ENCODE measurements around the gene TLR9. TPM values are rescaled to one million over a fixed set of nuclear protein-coding genes. Genes with fewer than 3 reads are reported as not detected.

The TLR9 gene
- polyA plus RNA-seq, 1 experiment, result 0.07 TPM

DNA sequence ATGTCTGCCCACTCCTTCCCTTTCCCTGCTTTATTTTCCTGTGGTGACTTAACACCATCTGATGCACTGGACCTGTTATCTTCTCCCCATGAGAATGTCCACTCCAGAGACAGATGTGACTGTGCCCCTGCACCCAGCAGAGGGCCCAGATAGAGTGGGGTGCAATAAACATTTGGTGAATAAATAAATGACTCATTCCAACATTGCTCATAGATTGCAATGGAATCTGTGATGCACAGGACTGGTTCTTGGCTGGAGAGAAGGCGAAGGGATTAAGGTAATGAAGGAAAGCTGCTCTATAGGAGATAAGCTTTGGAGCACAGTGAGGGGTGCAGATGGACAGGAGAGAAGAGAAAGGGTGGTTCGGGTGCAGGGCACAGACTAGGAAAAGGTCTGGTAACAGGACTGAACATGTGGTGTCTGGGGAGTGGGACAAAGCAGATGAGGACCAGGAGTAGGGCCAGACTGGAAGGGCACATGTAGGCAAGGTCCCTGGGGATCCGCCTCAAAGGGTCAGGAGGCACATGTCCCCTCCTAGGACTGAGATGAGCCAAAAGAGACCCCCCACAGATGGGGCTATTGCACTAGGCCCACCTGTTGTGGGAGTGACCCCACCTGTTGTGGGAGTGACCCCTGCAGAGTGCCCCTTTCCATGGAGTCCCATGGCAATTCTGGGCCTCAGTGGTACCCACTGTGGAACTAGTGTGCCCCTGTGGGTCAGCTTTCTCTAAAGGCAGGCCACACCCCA, 53.8 kb downstream of the TLR9 start:
- CTCF ChIA-PET, result interaction anchor here (1.0 to 2.0 kb wide), 5 partner anchors 9 to 17 kb away, joined by 3 to 7 read pairs (median 5); partner anchors contain the start of gene POC1A
- TF ChIP-seq, protein P1, sequence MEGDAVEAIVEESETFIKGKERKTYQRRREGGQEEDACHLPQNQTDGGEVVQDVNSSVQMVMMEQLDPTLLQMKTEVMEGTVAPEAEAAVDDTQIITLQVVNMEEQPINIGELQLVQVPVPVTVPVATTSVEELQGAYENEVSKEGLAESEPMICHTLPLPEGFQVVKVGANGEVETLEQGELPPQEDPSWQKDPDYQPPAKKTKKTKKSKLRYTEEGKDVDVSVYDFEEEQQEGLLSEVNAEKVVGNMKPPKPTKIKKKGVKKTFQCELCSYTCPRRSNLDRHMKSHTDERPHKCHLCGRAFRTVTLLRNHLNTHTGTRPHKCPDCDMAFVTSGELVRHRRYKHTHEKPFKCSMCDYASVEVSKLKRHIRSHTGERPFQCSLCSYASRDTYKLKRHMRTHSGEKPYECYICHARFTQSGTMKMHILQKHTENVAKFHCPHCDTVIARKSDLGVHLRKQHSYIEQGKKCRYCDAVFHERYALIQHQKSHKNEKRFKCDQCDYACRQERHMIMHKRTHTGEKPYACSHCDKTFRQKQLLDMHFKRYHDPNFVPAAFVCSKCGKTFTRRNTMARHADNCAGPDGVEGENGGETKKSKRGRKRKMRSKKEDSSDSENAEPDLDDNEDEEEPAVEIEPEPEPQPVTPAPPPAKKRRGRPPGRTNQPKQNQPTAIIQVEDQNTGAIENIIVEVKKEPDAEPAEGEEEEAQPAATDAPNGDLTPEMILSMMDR (IDR thresholded peaks at IDR 0.05; ENCODE audit: insufficient read depth, low read depth, low read length), result peak; percentile 34
- H3K4me3 ChIP-seq (ENCODE audit: low read depth, low read length), result no peak overlapping the region
- H3K27me3 ChIP-seq (ENCODE audit: control insufficient read depth, insufficient read depth, low read length), result peaks cover 2% of the 10 kb centered on the region; the same call in 1 of the 2 replicates
- POLR2A ChIA-PET, result no interaction called here
- no peak for DNase-seq (ENCODE audit: low read depth)
- no peaks in the 10 kb centered on the region for H3K36me3 ChIP-seq (ENCODE audit: control insufficient read depth, insufficient read depth, low read length)

Small RNA genes within 50 kb of the gene (small RNA-seq; reads per million reads assigned to genes)
- gene MIRLET7G (ENCODE audit: insufficient read length, low read depth, low replicate concordance), result 172,842 reads per million, percentile 100 among the genes with 10 or more reads in this experiment

Other genes starting within 250 kb of the TLR9 start
- gene ACY1, start 242.1 kb downstream of the TLR9 start, polyA plus RNA-seq (2011; rRNA removed), result 31.7 and 55.7 TPM in 2 replicates
- gene RPL29, start 229.8 kb downstream of the TLR9 start, polyA plus RNA-seq (2011; rRNA removed), result 1,978 and 2,324 TPM in 2 replicates
- 25.7 and 37.0 TPM in 2 replicates for gene DUSP7, start 169.1 kb downstream of the TLR9 start, polyA plus RNA-seq (2011; rRNA removed)
- 9.3 and 18.4 TPM in 2 replicates for gene POC1A, start 71.2 kb downstream of the TLR9 start, polyA plus RNA-seq (2011; rRNA removed)
- gene ALAS1, start 27.5 kb downstream of the TLR9 start, polyA plus RNA-seq (2011; rRNA removed), result 35.7 and 51.7 TPM in 2 replicates
- 109 and 205 TPM in 2 replicates for gene TWF2, start 13.5 kb upstream of the TLR9 start, polyA plus RNA-seq (2011; rRNA removed)
- 38.5 and 52.2 TPM in 2 replicates for gene PPM1M, start 20.1 kb upstream of the TLR9 start, polyA plus RNA-seq (2011; rRNA removed)
- 42.3 and 62.8 TPM in 2 replicates for gene WDR82, start 53.0 kb upstream of the TLR9 start, polyA plus RNA-seq (2011; rRNA removed)
- 4.6 and 7.8 TPM in 2 replicates for gene GLYCTK, start 62.2 kb upstream of the TLR9 start, polyA plus RNA-seq (2011; rRNA removed)
- gene DNAH1, start 90.7 kb upstream of the TLR9 start, polyA plus RNA-seq (2011; rRNA removed), result 2.7 and 4.8 TPM in 2 replicates
- 35.9 and 62.0 TPM in 2 replicates for gene BAP1, start 184.4 kb upstream of the TLR9 start, polyA plus RNA-seq (2011; rRNA removed)
- 4.3 and 4.9 TPM in 2 replicates for gene PHF7, start 185.0 kb upstream of the TLR9 start, polyA plus RNA-seq (2011; rRNA removed)
- not detected in 2 replicates for gene SEMA3G, start 219.5 kb upstream of the TLR9 start, polyA plus RNA-seq (2011; rRNA removed)
- 1.7 TPM in 2 replicates for gene TNNC1, start 228.4 kb upstream of the TLR9 start, polyA plus RNA-seq (2011; rRNA removed)
- 66.4 and 95.3 TPM in 2 replicates for gene NISCH, start 230.0 kb upstream of the TLR9 start, polyA plus RNA-seq (2011; rRNA removed)